GM19455 (cell line): ENCODE measurements around the gene GFI1B.
"Not testable (repeated sequence)": the region's sequence is repeated elsewhere in the genome, so short reads cannot be mapped to it uniquely, and the experiment has no call there.

ENCODE experiments used
- ATAC-seq: cut with Tn5 transposase; IDR thresholded peaks from one replicate; pipeline ENCODE4 v1.9.1; 2021; ENCODE audit not compliant: unreplicated experiment

GFI1B gene

GRCh38 chr9:132990781-132991180, 12.3 kb downstream of the GFI1B start:
- ATAC-seq = no peak

- ATAC-seq = no peak
Measured at GRCh38 chr9:132991351-132992300, 13.1 kb downstream of the GFI1B start.

GRCh38 chr9:132993511-132993939, 15.0 kb downstream of the GFI1B start:
- ATAC-seq = no peak

GRCh38 chr9:132994410-132995120, 16.1 kb downstream of the GFI1B start:
- ATAC-seq = no peak

GRCh38 chr9:132995121-132995420, 16.6 kb downstream of the GFI1B start:
- ATAC-seq = no peak

- ATAC-seq = no peak
Measured at GRCh38 chr9:132995879-132996278, 17.4 kb downstream of the GFI1B start.

- ATAC-seq = no peak
Measured at GRCh38 chr9:132996526-132996925, 18.0 kb downstream of the GFI1B start.

- no peak for ATAC-seq
Measured at GRCh38 chr9:132997591-132997990, 19.1 kb downstream of the GFI1B start.

GRCh38 chr9:132998221-132998620, 19.7 kb downstream of the GFI1B start:
- not testable (repeated sequence) for ATAC-seq

GRCh38 chr9:132998831-132999635, 20.5 kb downstream of the GFI1B start:
- ATAC-seq = no peak

GRCh38 chr9:133002147-133003070, 23.9 kb downstream of the GFI1B start:
- no peak for ATAC-seq

GRCh38 chr9:133003071-133003461, 24.6 kb downstream of the GFI1B start:
- ATAC-seq = no peak

- ATAC-seq = no peak
Measured at GRCh38 chr9:133003671-133004090, 25.2 kb downstream of the GFI1B start.

- ATAC-seq = no peak
Measured at GRCh38 chr9:133004091-133004998, 25.9 kb downstream of the GFI1B start.

- ATAC-seq = no peak
Measured at GRCh38 chr9:133004999-133005760, 26.7 kb downstream of the GFI1B start.

GRCh38 chr9:133005957-133006356, 27.5 kb downstream of the GFI1B start:
- ATAC-seq = no peak

GRCh38 chr9:133006731-133007352, 28.3 kb downstream of the GFI1B start:
- ATAC-seq = no peak

GRCh38 chr9:133008406-133008805, 29.9 kb downstream of the GFI1B start:
- no peak for ATAC-seq
